HepG2 (cell line): ENCODE results near the gene TEX14.

Experiments
- ARNT ChIP-seq: fragments of 450-650 bp; IDR thresholded peaks from 2 replicates; pipeline ENCODE4 v1.6.1; 2017
- ATRX ChIP-seq: sonication (generic); formaldehyde crosslinking; IDR thresholded peaks from 2 replicates; pipeline ENCODE4 v1.4.0; 2020; ENCODE audit warnings: missing genetic modification reagents, borderline replicate concordance
- EZH2 ChIP-seq: conservative IDR thresholded peaks from 2 replicates; pipeline ENCODE4 v1.6.1; 2012; ENCODE audit warnings: mild to moderate bottlenecking, low read depth, low read length, moderate library complexity
- FOXA3 ChIP-seq: IDR thresholded peaks from 2 replicates; pipeline ENCODE4 v1.6.1; 2016; ENCODE audit warnings: missing genetic modification reagents, missing compliant biosample characterization

DNA sequence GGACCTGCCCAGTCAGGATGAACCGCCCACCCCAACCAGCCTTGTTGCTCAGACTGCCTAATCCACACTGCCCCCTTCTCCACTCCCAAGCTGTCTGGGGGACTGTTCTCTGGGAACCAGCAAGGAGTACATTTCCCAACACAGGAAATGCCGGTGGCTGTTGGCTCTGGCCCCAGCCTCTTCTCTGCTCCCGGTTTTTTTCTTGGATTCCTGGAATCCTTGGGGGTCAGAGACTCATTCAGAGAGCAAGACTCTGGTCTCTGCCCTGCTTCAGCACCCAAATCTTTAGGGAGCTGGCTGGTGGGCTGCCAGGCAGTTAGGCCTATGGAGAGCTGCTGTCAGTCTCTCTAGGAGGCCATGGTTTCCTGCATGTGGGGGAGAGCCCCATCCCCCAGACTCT, 166.6 kb downstream of the TEX14 start:
- TF ChIP-seq ATRX (CRISPR knock-in tag) = no peak
- no peak for TF ChIP-seq EZH2
- TF ChIP-seq ARNT = no peak
- no peak for TF ChIP-seq FOXA3 (CRISPR knock-in tag)
